SK-N-SH (cell line): ENCODE measurements around the gene GABRD.

Source experiments
- FOXJ3 ChIP-seq: sonication (generic); formaldehyde crosslinking; IDR thresholded peaks from 2 replicates; pipeline ENCODE4 v1.5.1; 2020; ENCODE audit warnings: mild to moderate bottlenecking, missing genetic modification reagents
- SIN3A ChIP-seq: IDR thresholded peaks from 2 replicates; pipeline ENCODE4 v1.6.1; 2012; ENCODE audit warnings: low read depth, mild to moderate bottlenecking, low read length, moderate library complexity, borderline replicate concordance
- USF1 ChIP-seq: IDR thresholded peaks from 2 replicates; pipeline ENCODE4 v1.4.0; 2012; ENCODE audit warnings: low read depth, borderline replicate concordance
- TF ChIP-seq, protein P1 (sequence below): fragments of 200-600 bp; sonication (generic); IDR thresholded peaks from 2 replicates; pipeline ENCODE4 v1.6.1; 2017; ENCODE audit warnings: antibody characterized with exemption, mild to moderate bottlenecking, moderate library complexity

- TF ChIP-seq SIN3A, result no peak
- TF ChIP-seq, protein P1, sequence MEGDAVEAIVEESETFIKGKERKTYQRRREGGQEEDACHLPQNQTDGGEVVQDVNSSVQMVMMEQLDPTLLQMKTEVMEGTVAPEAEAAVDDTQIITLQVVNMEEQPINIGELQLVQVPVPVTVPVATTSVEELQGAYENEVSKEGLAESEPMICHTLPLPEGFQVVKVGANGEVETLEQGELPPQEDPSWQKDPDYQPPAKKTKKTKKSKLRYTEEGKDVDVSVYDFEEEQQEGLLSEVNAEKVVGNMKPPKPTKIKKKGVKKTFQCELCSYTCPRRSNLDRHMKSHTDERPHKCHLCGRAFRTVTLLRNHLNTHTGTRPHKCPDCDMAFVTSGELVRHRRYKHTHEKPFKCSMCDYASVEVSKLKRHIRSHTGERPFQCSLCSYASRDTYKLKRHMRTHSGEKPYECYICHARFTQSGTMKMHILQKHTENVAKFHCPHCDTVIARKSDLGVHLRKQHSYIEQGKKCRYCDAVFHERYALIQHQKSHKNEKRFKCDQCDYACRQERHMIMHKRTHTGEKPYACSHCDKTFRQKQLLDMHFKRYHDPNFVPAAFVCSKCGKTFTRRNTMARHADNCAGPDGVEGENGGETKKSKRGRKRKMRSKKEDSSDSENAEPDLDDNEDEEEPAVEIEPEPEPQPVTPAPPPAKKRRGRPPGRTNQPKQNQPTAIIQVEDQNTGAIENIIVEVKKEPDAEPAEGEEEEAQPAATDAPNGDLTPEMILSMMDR, result no peak
- TF ChIP-seq USF1, result no peak
- no peak for TF ChIP-seq FOXJ3 (CRISPR knock-in tag)
Observed at GRCh38 chr1:2022063-2022770, 3.1 kb downstream of the GABRD start.
